NCI-H345 (cell line): ENCODE measurements around the gene C5AR2.
"Not testable (repeated sequence)": the region's sequence is repeated elsewhere in the genome, so short reads cannot be mapped to it uniquely, and the experiment has no call there.

Experiments used
- DNase-seq: peaks from one replicate; lab custom pipeline; 2025; lab: John Stamatoyannopoulos, UW

C5AR2 gene

DNA sequence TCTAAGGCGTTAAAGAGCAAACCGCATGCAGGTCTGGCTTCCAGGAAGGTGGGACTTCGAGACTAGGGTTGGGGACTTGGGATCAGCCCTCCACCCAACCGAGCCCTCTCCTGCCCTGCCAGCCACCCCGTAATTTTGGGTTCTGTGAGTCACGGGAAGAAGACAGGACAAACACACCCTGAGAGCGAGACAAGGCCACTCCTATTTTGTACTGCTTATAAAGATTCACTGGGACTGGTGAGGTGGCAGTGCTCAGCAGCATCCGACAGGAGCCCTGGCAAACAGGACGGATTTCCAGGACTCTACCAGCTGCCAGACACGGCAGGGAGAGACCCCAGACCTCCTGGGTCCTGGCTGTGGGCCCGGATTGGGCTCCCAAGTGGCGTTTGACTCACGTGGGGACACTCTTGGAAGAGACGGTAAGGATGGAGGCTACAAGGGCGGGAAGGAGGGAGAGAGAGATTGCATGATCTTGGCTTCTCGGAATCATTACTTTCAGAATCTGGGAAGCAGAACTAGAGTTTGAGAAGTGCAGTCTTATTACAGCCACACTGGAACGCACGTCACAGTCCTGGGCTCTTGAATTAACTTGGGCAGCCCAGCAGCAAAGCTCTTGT, at the start of gene C5AR2:
C5AR2 (plus strand) TSS at position 245 of the 617 bp plus-strand sequence. CDS start 8,625 bp downstream, outside the sequence.
- DNase-seq: no peak

DNA sequence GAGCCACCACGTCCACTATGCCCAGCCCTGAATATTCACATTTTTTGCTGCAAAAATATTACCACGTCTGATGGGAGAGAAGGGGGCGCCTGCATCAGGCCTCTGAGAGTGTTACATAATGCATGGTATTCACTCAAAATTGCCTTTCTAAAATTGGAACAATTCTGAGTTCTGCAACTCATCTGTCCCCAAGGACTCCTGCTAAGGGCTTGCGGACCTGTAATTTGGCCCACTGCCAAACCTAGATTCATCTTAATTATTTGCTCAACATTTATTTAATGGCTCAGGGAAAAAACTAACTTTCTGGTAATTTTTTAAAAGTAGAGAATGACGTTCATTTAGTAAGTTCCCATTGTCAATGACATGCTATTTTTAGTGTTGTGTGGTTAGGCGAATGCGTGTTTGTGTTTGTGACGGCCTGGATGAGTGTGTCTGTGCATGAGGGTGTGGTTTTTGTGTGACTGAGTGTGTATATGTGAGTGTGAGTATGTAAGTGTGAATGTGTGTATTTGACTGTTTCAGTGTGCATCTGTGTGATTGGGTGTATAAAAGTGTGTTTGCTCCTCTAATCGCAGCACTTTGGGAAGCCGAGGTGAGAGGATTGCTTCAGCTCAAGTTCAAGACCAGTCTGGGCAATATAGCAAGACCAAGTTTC, 48.4 kb upstream of the C5AR2 start:
- DNase-seq: no peak

DNA sequence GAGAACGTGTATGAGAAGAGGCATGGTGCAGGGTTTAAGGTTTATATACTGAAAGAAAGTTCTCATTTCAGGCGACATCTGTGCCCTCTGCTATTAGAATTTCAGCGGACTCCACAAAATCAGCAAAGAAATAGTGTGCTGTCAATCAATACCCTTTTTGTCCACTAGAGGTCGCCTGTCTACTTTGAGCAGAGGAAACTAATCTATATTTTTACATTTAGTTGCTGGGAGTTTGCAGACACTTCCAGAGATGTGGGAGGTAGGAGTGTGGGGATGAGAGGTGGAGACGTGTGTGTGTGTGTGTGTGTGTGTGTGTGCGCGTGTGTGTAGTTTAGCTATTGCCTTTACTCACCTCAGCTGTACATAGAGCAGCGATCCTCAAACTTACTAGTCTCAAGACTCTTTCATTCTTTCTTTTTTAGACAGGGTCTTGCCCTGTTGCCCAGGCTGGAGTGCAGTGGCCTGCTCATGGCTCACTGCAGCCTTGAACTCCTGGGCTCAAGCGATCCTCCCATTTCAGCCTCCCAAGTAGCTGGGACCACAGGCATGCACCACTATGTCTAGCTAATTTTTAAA, 47.6 kb upstream of the C5AR2 start:
- peak; percentile 55 for DNase-seq

DNA sequence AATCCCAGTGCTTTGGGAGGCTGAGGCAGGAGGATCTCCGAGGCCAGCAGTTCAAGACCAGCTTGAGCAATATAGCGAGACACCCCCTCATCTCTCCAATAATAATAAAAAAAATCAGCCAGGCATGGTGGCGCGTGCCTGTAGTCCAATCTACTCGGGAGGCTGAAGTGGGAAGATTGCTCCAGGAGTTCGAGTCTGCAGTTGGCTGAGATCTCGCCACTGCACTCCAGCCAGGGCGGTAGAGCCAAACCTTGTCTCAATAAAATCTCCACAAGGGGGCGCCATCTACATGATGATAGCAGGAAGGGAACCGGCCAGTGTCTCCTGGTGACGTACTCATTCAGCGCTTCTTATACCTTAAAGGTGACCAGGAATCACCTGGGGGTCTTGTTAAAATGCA, 35.9 kb upstream of the C5AR2 start:
- peak; percentile 75 for DNase-seq

DNA sequence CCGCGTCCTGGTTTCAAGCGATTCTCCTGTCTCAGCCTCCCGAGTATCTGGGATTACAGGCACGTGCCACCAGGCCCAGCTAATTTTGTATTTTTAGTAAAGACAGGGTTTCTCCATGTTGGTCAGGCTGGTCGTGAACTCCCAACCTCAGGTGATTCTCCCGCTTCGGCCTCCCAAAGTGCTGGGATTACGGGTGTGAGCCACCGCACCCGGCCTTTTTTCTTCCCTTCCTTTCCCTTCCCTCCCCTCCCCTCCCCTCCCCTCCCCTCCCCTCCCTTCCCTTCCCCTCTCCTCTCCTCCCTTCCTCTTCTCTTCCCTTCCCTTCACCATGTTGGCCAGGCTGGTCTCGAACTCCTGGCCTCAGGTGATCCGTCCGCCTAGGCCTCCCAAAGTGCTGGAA, 31.1 kb upstream of the C5AR2 start:
- not testable (repeated sequence) for DNase-seq

DNA sequence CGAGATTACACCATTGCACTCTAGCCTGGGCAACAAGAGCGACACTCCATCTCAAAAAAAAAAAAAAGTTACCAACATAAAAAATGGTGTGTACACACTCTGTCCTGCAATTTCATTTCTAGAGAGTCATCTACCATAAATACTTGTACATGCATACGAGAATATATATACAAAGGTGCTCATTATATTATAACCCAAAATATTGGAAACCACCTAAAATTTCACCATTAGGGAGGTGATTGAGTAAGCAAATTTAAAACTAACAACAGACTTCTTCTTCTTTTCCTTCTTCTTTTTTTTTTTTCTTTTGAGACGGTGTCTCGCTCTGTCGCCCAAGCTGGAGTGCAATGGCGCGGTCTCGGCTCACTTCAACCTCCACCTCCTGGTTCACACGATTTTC, 29.7 kb upstream of the C5AR2 start:
- no peak for DNase-seq

DNA sequence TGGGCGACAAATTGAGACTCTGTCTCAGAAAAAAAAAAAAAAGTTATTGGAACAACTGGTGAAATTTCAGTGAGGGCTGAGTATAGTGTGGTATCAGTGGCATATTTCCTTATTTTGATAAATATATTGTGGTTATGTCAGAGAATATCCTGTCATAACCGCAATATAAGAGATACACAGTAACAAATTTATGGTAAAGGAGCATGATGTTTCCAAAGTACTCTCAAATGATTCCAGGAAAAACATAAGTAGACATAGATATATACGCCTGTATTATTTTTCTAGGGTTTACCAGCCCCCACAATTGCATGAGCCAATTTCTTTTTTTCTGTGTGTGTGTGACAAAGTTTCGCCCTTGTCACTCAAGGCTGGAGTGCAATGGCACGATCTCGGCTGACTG, 28.0 kb upstream of the C5AR2 start:
- DNase-seq: no peak

DNA sequence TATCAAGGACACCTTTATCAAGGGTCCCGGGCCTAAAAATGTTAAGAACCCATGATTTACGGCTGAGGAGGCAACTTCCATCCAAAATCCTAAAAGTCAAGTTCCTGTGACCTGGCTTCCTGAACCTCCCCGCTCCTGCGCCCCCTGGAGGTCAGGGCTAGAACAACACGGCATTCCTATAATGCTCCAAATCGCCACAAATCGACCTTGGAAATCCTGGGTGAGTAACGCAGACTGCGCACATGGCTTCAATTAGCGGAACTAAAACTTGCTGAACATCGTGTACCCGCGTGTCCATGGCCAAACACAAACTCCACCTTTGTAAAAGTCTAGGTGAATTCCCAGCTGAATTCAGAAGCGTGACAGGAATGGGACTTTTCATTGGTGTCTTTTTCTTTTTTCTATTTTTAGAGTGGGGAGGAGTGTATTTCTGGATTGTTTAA, 26.6 kb upstream of the C5AR2 start:
- DNase-seq: peak; percentile 32

DNA sequence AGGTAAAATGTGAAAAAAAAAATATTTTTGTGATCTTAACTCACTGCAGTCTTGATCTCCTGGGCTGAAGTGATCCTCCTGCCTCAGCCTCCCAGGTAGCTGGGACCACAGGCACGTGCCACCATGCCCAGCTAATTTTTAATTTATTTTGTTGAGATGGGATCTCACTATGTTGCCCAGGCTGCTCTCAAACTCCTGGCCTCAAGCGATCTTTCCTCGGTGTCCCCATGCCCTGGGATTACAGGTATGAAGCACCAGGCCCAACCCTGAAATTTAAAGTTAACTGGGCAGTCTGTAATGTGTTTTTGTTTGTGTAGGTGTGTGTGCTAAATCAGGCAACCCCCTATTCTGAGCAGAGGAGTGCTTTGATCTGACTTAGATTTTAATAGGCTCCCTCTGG, 25.7 kb upstream of the C5AR2 start:
- no peak for DNase-seq

DNA sequence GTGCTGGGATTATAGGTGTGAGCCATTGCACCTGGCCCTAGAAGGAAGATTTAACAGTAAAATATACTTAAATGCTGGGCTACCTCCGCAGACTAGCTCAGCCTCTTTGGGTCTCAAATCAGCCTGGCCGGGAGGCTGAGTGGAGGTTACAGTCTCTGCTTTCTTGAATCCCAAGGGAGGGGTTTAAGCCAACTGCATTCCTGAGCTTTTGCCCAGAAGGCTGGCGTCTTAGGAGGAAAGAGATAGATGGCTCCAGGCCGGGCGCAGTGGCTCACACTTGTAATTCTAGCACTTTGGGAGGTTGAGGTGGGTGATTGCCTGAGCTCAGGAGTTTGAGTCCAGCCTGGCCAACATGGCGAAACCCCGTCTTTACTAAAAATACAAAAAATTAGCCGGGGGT, 22.9 kb upstream of the C5AR2 start:
- no peak for DNase-seq

DNA sequence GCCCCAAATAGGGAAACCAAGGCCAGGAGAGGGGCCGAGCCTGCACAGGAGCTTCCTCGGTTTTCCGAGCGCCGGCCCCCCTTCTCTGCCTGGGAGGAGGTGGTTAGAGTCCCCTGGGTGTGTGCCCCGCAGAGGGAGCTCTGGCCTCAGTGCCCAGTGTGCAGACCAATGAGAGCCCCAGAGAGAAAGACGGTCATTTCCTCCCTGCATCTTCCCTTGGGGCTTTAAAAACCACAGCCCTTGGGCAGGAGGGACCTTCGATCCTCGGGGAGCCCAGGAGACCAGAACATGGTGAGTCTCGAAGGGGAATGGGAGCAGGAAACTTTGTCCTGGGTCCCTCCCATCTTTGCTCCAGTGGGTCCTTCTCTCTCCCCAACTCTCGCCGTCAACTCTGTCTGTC, 22.4 kb upstream of the C5AR2 start, which contains the start of gene C5AR1:
C5AR1 (plus strand) TSS at position 254 of the 400 bp plus-strand sequence; CDS start at position 289, 35 bp downstream.
- no peak for DNase-seq

DNA sequence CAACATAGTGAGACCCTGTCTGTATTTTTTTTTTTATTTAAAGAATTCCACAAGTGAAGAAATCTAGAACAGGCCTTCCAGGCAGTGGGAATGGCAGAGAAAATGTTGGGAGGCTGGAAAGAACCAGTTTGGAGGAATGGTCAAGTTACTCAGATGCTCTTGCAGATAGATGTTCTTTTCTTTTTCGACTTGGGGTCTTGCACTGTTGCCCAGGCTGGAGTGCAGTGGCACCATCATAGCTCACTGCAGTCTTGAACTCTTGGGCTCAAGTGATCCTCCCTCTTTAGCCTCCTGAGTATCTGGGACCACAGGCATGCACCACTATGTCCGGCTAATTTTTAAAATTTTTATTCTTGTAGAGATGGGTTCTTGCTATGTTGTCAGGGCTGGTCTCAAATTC, 21.7 kb upstream of the C5AR2 start:
- no peak for DNase-seq

DNA sequence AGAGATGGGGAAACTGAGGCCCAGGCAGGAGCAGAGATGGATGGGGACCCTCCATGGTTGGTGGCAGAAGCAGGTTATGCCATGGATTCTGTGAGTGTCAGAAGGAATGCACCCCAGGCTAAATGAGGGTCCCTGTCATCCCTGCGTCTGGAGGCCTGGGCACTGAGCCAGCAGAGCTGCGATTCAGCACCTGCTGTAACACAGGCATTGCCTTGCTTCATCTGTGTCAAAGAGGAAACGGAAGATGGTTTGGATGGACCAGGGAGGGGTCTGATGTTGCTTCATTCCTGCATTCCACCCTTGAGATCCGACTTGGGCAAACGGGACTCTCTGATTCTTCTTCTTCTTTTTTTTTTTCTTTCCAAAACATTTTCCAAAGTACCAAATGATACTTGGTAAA, 21.2 kb upstream of the C5AR2 start:
- DNase-seq: peak; percentile 62

DNA sequence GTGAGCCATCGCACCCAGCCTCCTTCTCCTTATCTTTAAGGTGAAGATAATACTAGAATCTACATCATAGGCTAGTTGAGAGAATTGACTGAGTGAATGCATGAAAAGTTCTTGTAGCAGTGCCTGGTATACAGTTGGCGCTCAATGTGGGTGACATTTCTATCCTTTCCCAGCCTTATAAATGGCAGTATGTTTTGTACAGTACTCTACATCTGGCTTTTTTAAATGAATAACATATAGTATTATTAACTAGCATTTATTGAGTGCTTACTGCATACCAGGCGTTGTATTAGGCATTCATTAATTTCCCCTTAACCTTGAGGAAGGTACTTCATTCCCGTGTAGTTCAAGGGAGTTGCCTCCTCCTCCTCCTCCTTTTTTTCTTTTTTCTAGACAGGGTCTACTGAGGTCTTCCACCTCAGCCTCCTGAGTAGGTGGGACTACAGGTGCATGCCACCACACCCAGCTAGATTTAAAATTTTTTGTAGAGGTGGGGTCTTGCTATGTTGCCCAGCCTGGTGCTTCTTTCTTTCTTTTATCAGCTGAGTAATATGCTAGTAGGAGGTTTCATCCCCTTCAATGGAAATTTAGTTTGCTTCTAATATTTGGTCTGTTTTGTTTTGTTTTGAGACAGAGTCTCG, 19.5 kb upstream of the C5AR2 start:
- no peak for DNase-seq

DNA sequence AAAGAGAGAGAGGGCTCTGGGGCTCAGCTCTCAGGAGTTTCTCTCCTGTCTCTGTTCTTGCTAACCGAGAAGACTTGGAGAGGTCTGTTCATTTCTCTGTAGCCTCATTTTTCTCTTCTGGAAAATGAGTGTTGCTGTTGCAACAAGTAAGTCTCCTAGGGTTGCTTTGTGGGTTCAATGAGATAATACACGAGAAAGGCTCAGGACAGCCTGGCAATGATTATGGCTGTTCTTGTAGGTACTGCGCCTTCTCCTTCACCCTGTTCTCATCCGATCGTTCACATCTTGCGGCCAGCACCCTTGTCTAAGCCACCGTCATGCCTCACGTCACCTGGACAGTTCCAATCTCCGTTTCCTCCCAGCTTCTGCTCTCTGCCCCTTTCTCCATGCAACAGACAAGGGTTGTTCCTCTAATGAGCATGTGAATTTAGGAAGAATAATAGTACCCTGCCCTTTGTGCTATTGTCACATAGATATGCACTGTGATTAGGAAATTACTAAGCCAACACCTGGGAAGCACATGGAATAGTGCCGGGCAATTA, 18.1 kb upstream of the C5AR2 start:
- no peak for DNase-seq

DNA sequence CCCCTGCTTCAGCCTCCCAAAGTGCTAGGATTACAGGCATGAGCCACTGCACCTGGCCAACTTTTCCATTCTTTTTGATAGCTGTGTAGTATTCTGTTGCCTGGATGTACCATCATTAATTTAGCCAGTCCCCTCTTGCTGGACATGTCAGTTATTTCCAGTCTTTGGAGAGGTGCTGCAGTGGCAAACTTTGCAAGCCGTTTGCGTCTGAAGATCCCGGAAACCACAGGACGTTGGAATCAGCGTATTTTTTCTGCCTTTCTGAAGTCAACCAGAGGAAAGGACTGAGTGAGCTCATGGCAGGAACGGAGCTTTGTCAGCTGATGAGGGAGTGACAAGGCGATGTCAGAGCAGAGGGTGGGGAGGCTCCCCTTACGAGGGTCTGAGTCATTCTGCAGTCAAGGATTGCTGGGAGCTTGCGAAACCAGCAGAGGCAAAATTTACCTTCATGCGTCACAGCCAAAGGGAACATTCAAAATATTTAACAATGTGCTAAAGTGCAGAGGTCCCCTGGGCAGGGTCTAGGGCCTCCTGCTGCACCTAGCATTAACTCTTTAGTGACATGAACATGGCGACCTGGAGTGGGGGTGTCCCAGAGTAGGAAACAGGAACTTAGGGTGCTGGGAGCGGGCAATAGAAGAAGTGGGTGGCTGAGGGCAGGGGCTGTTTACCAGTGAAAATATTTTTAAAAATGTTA, 16.7 kb upstream of the C5AR2 start:
- peak; percentile 13 for DNase-seq

DNA sequence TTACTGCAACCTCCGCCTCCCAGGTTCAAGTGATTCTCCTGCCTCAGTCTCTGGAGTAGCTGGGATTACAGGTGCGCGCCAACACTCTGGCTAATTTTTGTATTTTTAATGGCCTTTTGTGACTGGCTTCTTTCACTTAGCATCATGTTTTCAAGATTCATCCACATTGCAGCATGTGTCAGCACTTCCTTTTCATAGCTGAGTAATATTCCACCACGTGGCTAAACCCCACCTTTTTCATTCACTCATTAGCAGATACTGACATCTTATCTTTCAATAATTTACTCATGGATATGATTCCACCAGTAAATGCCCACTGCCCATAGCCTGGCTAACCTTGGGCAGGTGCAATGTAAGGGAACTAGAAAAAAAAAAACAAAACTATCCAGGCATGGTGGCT, 15.5 kb upstream of the C5AR2 start:
- no peak for DNase-seq

DNA sequence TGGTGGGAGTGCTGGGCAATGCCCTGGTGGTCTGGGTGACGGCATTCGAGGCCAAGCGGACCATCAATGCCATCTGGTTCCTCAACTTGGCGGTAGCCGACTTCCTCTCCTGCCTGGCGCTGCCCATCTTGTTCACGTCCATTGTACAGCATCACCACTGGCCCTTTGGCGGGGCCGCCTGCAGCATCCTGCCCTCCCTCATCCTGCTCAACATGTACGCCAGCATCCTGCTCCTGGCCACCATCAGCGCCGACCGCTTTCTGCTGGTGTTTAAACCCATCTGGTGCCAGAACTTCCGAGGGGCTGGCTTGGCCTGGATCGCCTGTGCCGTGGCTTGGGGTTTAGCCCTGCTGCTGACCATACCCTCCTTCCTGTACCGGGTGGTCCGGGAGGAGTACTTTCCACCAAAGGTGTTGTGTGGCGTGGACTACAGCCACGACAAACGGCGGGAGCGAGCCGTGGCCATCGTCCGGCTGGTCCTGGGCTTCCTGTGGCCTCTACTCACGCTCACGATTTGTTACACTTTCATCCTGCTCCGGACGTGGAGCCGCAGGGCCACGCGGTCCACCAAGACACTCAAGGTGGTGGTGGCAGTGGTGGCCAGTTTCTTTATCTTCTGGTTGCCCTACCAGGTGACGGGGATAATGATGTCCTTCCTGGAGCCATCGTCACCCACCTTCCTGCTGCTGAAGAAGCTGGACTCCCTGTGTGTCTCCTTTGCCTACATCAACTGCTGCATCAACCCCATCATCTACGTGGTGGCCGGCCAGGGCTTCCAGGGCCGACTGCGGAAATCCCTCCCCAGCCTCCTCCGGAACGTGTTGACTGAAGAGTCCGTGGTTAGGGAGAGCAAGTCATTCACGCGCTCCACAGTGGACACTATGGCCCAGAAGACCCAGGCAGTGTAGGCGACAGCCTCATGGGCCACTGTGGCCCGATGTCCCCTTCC, 11.8 kb upstream of the C5AR2 start:
- DNase-seq: no peak

DNA sequence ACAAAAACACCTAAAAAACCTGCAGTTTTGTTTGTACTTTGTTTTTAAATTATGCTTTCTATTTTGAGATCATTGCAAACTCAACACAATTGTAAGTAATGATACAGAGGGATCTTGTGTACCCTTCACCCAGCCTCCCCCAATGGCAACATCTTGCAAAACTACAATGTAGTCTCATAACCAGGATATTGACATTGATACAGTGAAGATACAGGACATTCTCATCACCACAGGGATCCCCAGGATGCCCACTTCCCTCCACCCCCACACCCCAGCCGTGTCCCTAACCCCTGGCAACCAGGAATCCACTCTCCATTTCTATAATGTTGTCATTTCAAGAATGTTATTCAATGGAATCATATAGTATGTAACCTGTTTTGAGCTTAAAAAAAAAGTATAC, 10.3 kb upstream of the C5AR2 start:
- DNase-seq: no peak

DNA sequence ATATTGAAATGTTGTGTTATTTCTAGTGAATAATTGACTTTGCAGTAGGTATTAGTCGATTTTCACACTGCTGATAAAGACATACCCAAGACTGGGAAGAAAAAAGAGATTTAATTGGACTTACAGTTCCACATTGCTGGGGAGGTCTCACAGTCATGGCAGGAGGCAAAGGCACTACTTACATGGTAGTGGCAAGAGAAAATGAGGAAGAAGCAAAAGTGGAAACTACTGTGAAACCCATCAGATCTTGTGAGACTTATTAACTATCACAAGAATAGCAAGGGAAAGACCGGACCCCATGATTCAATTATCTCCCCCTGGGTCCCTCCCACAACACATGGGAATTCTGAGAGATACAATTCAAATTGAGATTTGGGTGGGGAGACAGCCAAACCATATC, 9.9 kb upstream of the C5AR2 start:
- DNase-seq: no peak

DNA sequence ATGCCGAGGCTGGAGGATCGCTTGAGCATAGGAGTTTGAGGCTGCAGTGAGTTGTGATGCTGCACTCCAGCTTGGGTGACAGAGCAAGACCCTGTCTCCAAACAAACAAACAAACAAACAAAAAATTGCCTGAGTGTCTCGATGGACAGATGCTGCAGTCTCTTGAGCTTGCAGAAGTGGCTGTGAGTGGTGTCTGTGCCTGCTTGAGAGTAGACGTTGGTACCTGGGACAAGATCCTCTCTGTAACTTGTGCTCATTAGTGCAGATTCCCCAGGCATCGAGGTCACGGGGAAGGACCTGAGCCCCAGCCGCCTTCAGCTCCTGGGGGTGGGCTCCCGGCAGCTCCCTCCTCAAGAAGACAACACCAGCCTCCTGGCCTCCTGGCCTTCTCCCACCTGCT, 8.6 kb upstream of the C5AR2 start:
- DNase-seq: no peak
